GM10248 (cell line): ENCODE results near the gene ARHGAP22.

Experiments
- CTCF ChIA-PET: fragments of 300-600 bp; sonication (Branson Sonifier 250); formaldehyde crosslinking; extraction: SDS; loops from one replicate; lab custom pipeline; 2021; ENCODE audit warnings: antibody characterized with exemption; lab: Yijun Ruan, JAX
- POLR2A ChIA-PET: fragments of 350-650 bp; sonication (Branson Sonifier 250); formaldehyde crosslinking; extraction: SDS; loops from one replicate; lab custom pipeline; 2020; ENCODE audit warnings: antibody characterized with exemption; lab: Yijun Ruan, JAX
- DNase-seq: peaks from one replicate; pipeline ENCODE4 v3.0.0; 2012; ENCODE audit errors: extremely low spot score
- TF ChIP-seq, protein P1 (sequence below): IDR thresholded peaks from 2 replicates; pipeline ENCODE4 v1.5.1; 2012; ENCODE audit warnings: mild to moderate bottlenecking, low read depth; ENCODE audit errors: extremely low read depth, missing control alignments, control extremely low read depth

Gene ARHGAP22

DNA sequence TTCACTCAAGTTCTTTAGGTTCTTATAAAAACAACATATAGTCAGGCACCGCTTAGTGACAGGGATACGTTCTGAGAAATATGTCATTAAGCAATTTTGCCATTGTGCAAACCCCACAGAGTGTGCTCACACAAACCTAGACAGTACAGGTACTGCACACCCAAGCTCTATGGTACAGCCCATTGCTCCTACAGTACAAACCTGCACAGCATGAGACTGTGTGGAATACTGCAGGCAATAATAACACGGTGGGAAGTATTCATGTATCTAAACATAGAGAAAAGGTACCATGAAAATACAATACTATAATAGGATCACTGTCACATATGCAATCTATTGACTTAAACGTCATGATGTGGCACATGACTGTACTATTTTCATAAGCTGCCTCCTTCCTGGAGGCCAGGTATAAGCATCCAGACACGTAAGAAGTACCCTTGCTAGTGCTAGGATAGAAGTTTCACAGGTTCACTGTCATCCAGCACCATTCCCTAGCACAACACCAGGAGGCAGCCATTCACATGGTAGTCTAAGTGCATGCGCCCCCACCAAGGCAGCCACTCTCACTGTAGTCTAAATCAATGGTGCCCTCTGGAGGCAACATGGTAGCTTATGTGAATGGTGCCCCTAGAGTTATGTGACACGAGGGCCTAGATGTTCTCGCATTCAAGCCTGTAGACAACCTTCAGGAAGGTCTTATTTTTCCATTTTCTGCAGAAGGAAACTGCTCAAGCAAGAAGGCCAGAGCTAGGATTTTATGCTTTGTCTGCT lies 98.5 kb downstream of the ARHGAP22 start:
- DNase-seq, result no peak
- POLR2A ChIA-PET, result no interaction called here
- CTCF ChIA-PET, result interaction anchor here (0.8 to 2.7 kb wide), 12 partner anchors 11 to 152 kb away, joined by 3 to 20 read pairs (median 3); no protein-coding TSS in a partner anchor
- TF ChIP-seq, protein P1, sequence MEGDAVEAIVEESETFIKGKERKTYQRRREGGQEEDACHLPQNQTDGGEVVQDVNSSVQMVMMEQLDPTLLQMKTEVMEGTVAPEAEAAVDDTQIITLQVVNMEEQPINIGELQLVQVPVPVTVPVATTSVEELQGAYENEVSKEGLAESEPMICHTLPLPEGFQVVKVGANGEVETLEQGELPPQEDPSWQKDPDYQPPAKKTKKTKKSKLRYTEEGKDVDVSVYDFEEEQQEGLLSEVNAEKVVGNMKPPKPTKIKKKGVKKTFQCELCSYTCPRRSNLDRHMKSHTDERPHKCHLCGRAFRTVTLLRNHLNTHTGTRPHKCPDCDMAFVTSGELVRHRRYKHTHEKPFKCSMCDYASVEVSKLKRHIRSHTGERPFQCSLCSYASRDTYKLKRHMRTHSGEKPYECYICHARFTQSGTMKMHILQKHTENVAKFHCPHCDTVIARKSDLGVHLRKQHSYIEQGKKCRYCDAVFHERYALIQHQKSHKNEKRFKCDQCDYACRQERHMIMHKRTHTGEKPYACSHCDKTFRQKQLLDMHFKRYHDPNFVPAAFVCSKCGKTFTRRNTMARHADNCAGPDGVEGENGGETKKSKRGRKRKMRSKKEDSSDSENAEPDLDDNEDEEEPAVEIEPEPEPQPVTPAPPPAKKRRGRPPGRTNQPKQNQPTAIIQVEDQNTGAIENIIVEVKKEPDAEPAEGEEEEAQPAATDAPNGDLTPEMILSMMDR, result peak; percentile 29

DNA sequence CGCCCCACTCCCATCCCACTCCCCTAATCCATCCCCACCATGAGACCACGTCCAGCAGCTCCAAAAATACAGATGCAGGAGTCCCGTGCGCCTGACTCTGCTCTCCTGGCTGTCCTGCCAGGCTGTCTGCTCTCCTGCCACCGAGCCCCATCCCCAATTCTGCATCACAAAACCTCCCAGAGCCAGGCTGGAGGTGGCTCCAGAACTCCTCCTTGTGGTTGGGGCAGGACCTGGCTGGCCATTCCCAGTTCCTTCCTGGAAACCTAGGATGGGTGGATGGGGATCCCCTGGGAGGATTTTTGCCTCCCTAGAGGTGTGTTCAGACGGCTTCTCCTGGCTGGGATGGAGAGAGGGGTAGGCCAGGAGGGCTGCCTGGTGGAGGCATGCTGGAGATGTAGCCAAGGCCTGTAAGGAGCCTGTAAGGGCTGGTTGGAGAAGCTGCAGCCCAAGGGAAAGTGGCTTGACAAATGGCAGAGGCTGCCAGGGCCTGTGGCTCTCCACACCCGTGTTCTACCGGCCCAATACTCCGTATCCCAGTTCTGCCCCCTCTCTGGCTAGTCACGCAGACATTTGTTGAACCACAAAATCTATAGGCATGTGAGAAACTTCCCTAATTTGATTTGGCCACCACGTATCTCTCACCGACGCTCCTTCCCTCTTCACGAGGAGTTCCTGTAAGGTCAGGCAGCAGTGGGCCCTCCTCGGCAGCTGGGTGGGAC lies 99.3 kb downstream of the ARHGAP22 start:
- CTCF ChIA-PET, result interaction anchor here (1.0 to 2.7 kb wide), 8 partner anchors 13 to 142 kb away, joined by 3 to 20 read pairs (median 3); no protein-coding TSS in a partner anchor
- no peak for DNase-seq
- POLR2A ChIA-PET, result no interaction called here
- TF ChIP-seq, protein P1, result peak; percentile 25

DNA sequence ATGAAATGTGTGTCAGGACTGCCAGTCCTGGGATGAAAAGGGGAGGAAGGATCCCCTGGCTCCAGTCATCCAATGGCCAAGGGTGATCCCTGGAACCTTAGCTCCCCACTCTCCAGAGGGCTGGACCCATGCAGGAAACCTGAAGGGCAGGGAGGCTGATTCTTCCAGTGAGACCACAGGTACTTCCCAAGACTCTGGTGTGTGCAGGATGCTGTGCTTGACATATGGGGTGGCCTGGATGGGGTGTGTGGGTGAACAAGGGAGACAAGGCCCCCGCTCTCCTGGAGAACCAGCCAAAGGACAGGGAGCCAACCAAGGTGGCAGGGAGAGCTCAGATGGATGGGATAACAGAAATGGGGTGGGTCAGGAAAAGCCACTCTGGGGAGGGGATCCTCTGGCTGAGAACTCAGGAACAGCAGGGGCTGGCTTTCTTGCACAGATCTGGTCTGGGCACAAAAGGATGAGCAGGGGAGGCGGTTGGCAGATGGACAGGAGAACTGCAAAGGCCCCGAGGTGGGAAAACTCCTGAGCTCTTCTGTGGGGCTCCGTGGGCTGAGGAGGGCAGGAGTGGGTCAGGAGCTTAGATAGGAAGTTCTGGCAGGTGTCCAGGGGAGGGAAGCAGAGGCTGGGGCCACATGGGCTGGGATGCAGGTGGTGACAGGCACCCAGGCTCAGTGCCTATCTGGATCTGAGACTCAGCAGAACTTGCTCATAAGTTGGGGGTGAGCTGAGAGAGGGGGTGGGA lies 100.6 kb downstream of the ARHGAP22 start:
- TF ChIP-seq, protein P1, result no peak
- ChIA-PET POLR2A (no interaction called here), CTCF (interaction anchor here (0.7 to 1.1 kb wide), 3 partner anchors 9 to 152 kb away, joined by 3 read pairs; no protein-coding TSS in a partner anchor)
- no peak for DNase-seq

DNA sequence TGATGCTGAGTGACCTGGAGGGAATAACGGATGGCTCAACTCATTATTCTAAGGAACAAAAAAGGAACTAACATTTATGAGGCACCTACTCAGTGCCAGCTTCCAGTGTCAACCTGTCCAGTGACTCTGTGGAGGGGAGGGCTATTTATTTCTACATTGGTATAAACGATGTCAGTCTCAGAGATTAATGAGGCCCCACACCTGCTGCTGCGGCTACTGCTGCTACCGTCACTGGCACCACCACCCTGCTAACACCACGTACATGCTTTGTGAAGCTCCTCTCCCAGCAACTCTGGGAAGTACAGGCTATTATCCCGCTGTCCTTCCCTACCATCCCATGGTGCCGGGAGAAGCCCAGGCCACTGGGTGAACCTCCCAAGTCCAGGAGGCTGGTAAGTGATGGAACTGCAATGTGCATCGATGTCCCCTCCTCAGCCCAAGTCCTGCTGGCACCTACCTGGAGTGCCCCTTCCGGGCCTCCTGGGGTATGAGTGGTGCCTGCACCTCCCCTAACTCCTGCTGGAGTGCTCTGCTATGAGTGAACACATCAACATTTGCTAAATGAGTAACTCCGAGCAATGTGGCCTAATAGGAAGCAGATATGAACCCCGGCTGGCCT lies 101.5 kb downstream of the ARHGAP22 start:
- DNase-seq, result no peak
- POLR2A ChIA-PET, result no interaction called here
- CTCF ChIA-PET, result interaction anchor here (1.1 kb wide), 1 partner anchor 153 kb away, joined by 3 read pairs; no protein-coding TSS in a partner anchor
- TF ChIP-seq, protein P1, result no peak

DNA sequence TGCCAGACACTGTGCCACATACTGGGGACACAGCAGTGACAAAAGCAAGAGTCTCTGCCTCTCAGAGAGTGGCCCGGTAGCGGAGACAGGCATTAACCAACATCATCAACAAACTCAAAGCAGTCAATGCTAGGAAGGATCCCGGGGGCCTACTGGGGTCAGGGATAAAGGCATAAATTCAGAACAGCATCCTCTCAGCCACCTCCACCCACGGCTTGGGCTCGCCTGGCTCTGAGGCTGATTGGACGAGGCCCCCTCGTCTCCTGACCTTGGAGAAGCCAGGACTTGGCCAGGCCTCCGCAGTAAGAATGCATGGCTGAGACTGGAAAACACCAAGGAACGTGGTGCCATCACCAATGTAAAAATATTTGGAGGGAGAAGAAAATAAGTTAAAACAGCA lies 102.1 kb downstream of the ARHGAP22 start:
- ChIA-PET POLR2A (no interaction called here), CTCF (no interaction called here)
- no peak for DNase-seq
- TF ChIP-seq, protein P1, result no peak
